Measurements from ENCODE around the gene NR2E1.

- TF ChIP-seq EZH2 (IDR thresholded peaks at IDR 0.05) (no peak), POLR2AphosphoS5 (IDR thresholded peaks at IDR 0.05; ENCODE audit: borderline replicate concordance, low read depth, low read length) (no peak)
These were observed 61.5 kb downstream of the NR2E1 start for GRCh38 chr6:108227290-108227689.

Measured in SK-N-MC (cell line).